Stimulated activated CD4-positive, alpha-beta T cell treated with anti-CD3 and anti-CD28 coated beads, Interleukin-4, amount 100 ng/mL, for 1 hour (primary cell): ENCODE measurements around the gene EWSR1.
A peak's percentile ranks its signal among the peaks of the same experiment; 100 is the strongest.

Experiments used
- DNase-seq: peaks from one replicate; pipeline ENCODE4 v3.0.0-alpha.2; 2020

Gene EWSR1

DNA sequence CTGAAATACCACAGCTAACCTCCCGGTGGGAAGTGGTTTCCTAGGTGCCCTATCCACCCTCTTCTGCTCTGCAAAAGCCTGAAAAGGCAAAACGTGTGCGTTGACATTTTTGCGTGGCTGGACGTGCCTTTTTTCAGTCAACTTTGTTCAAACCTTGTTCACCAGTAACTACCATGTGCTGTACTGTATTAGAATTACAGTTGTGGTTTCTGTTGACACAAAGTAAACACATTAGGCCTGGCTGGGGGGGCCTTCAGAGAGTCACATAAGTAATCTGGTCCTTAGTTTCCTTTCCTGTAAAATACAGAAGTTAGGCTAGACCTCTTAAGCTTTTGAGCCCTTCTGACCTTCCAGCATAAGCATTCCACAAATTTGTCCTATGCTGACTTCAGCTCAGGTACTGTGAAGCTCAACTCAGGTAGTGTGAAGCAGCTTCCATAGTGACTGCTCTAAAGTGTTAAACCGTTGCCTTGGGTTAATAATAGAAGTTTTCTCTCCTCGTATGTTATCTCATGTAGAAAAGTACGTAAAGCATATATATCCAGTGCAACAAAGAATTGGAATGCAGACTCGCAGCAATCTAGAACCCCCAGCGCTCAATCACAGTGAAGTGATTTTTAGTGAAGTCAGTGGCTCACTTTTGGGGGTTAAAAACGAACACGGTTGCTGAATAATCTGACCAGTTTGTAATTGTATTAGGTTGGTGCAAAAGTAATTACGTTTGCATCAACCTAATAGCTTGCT lies 1.8 kb downstream of the EWSR1 start:
- DNase-seq, result no peak

DNA sequence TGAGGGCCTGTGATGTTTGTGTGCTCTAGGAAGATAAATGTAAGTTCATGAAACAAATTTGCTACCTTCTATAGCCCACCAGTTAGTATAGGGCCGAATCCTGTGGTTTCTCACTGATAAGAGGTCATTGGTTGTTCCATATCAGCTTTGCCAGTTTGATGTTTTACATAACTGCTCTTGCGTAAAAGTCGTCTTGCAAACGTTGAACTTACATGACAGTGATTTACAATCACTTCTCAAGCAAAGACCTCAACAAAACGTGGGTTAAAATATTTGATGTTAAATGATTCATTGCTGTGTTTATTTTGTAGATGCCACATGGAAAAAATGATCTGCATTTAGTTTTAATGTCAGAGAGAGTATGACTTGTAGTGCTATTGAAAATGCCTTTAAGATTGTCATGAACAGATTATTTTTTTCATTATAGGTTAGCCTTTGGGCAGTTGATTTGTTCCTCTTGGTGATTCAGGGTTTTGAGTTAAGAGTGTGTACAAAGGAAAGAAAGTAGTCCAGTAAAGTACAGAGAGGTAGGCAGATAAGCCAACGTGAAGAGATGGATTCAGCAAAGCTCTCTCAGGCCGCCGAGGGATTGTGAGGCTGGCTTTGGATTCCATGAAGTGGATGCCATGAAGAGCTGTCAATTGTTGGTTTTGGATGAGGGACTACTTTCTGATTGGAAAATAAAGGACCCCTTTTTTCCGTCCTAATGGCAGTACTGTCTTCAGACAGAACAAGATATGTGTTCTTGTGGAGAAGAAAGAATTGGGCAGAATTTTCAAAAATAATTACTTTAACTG lies 2.6 kb downstream of the EWSR1 start:
- no peak for DNase-seq

GRCh38 chr22:29272624-29273023 lies 4.6 kb downstream of the EWSR1 start:
- DNase-seq, result no peak

DNA sequence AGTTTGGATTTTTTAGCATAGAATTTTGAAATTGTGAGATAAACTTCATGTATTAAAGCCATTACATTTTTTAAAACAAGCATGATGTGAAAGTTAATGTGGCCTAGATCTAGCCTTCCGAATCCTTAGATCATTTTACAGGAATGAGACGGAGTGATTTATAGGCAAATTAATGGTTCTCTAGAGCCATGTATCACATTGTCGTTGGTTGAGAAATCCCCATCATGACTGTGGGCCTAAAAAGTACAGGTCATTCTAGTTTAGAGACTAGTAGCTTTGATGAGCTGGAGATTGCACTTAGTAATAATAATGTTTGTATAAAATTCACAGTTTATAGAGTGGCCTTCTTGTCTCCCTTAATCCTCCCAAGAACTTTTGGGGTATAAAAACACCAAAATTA lies 7.1 kb downstream of the EWSR1 start:
- no peak for DNase-seq

DNA sequence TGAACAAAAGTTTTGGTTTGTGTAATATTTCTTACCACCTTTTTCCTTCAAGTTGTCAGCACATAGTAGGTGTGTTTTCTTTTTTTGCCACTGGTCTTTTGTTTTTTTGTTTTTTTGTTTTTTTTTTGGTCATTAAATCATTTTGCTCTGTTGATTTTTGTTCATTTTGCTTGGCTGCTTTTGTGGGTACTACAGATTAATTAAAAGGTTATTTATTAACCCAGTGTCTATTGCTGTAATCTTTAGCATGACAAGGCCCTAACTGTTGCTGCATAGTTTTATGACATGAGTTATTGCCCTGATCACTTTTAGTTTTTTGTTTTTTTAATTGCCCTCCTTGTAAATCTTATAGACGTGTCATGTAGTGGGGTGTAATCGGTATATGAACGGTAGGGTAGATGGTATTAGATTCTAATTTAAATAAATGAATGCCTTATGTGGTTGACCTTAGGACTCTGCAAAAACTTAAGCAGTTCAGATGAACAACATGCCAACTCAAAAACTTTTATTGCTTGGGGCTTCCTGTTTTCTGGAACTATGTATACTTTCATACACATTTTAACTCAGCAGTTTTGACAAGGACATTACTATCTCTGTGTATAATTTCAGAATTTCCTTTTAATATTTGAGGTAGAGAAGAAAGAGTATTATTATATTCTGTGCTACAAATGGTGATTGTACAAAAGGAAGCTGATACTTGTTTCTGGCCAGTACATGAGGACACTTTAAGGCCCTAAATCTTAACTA lies 7.9 kb downstream of the EWSR1 start:
- no peak for DNase-seq

DNA sequence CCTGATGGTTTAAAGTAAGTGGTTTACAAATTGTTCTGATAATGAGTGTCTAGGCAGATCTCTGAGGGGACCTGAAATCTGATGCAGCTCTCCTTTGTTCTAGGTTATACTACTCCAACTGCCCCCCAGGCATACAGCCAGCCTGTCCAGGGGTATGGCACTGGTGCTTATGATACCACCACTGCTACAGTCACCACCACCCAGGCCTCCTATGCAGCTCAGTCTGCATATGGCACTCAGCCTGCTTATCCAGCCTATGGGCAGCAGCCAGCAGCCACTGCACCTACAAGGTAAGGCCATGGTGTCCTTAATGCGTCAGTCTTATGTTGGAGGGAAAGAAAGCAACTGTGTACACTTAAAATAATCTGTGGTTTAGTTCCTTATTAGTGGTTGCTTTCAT lies 9.9 kb downstream of the EWSR1 start:
- DNase-seq, result no peak

DNA sequence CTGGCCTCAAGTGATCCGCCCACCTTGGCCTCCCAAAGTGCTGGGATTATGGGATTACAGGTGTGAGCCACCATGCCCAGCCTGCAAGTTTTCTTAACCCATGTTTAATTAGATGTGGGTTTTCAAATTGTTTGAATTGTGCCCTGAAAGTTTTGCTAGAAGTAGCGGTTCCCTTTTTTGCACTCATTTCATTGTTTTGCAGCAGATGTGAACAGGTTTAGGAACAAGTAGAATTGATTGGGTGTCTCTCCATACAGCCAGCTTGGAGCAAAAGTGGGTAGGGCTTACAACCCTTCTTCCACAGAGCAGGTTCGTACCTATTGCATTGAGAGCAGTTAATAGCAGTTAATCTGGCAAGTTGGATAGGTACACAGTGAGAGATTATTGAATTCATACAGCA lies 16.1 kb downstream of the EWSR1 start:
- DNase-seq, result no peak

DNA sequence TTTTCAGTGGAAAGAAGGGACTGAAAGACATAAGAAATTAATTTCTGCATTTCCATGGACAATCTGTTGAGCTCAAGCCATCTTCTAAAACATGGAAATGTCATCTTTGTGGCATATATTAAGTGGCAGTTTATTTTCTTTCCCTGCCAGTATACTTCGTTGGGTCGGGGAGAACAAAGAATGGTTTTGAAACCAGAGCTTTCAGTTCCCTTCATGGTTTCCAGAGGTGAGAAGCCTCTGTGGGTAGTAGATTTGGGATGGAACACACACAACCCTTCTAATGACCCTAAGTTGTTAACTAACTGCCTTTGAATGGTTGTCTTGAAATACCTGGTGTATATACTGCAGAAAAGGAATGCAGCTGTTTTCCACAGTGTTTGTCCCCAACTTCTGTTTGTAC lies 20.8 kb downstream of the EWSR1 start:
- no peak for DNase-seq

GRCh38 chr22:29290061-29290460 lies 22.0 kb downstream of the EWSR1 start:
- no peak for DNase-seq

GRCh38 chr22:29291215-29291614 lies 23.1 kb downstream of the EWSR1 start:
- DNase-seq, result no peak

DNA sequence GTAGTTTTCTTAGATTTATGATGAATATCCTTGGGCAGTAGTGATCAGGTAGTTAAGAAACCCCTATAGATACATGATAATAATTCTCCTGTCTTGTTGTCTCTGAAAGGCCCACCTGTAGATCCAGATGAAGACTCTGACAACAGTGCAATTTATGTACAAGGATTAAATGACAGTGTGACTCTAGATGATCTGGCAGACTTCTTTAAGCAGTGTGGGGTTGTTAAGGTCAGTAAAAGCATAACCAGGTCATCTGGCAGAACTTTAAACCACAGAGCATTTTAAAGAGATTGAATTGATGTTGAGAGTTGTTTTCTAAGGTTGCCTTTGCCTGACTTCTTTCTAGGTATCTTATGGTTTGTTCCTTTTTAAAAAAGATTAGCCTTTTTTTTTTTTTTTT lies 24.3 kb downstream of the EWSR1 start:
- DNase-seq, result no peak

DNA sequence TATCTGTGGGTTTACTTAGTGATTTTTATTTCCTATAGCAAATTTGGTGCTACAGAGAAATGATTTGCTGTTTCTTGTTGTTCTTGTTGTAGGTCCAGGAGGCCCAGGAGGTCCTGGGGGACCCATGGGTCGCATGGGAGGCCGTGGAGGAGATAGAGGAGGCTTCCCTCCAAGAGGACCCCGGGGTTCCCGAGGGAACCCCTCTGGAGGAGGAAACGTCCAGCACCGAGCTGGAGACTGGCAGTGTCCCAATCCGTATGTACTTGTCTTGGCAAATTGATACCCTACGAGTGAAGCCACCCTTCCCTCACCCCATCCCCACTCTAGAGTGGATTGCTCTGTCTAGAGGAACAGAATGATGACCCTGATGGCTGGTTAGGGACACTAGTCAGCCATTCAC lies 30.6 kb downstream of the EWSR1 start:
- no peak for DNase-seq

- DNase-seq, result no peak
Observed at GRCh38 chr22:29299136-29299900, 31.2 kb downstream of the EWSR1 start.

DNA sequence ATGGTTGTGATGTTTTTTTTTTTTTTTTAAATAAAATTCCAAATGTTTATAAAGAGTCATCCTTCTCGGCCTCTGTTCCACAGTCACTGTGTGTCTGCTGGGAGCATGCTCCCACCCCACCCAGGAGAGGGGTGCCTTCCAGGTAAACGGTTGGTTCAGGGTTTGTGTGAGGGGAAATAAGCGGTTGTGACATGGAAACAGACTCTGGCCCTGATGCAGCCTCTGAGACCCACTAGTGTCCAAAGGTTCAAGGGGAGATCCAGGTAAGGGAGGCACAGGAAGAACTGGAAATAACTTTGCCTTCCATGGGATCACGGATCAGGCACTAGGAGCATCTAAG lies 32.4 kb downstream of the EWSR1 start:
- no peak for DNase-seq

- DNase-seq, result no peak
Observed at GRCh38 chr22:29300807-29301601, 32.9 kb downstream of the EWSR1 start.

- no peak for DNase-seq
Observed at GRCh38 chr22:29301716-29302401, 33.8 kb downstream of the EWSR1 start.

DNA sequence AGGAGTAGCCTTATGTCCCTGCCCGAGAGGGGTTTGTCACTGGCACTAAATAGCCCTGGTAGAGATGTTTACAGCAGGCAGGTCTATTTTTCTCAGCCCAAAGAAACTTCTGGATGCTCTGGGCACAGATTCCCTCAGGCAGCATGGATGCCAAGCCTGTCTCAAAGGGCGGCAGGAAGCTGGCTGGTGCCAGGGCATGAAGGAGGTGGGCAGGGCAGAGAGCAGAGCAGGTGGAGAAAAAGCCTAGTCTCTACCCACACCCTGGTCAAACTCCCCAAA lies 34.3 kb downstream of the EWSR1 start:
- DNase-seq, result no peak

DNA sequence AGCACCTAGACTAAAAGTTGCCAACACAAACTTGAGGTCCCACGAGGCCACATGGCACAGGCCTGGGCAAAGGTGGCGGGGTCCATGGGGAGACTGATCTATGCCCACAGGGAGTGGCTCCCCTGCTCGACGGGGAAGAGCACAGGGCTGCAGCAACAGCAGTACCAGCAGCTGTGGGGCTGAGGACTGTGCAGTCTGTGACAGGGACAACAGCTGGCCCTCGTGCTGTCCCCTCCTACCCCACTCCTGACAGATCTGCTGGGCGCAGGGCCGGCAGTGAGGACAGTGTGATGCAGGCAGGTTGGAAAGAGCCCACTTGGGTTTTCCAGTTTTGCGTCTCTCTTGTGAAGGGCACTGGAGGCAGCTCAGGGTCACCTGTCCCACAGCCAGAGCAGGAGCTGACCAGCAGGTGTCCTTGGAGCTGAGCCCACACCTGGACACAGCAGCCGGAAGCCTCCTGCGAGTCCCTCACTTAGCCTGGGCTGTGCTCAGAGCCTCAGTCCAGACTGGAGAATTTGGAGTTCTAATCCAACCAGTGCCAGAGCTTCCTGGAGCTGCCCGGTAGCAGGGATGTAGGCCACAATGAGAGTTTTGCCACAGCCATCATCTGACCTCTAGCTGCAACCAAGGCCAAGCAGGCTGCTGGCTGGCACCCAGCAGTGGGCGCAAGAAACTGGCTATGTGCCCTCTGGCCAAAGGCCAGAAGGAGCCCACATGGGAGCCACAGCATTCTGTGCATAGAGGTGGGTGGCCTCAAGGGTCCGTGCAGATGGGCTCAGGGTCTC lies 34.8 kb downstream of the EWSR1 start:
- DNase-seq, result no peak

DNA sequence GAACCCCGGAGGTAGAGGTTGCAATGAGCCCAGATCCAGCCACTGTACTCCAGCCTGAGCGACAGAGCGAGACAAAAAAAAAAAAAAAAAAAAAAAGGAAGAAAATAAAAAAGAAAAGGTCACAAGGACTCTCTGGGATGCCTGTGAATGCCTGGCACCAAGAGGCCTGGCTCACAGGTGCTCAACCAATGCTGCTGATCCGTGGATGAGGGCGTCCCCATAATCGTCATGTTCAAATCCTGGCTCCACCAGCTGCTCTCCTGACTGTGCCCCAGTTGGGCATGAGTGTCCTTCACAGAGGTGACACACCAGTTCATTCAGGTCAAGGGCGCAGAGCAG lies 37.7 kb downstream of the EWSR1 start:
- no peak for DNase-seq

GRCh38 chr22:29306175-29306834 lies 38.2 kb downstream of the EWSR1 start, which contains the start of gene GAS2L1:
Gene GAS2L1, plus strand, starts transcription at chr22:29306650. Its CDS starts 1,456 bp downstream, at chr22:29308106.
- peak; percentile 45 for DNase-seq
